GM20000 (cell line): Measurements from ENCODE around the gene SLC34A3.

Experiments
- DNase-seq: peaks from one replicate; pipeline ENCODE4 v3.0.0; 2012; ENCODE audit warnings: low spot score
- TF ChIP-seq, protein P1 (sequence below): IDR thresholded peaks from 2 replicates; pipeline ENCODE4 v1.5.1; 2012; ENCODE audit warnings: mild to moderate bottlenecking, control low read depth; ENCODE audit errors: extremely low read depth, missing control alignments

Gene SLC34A3

DNA sequence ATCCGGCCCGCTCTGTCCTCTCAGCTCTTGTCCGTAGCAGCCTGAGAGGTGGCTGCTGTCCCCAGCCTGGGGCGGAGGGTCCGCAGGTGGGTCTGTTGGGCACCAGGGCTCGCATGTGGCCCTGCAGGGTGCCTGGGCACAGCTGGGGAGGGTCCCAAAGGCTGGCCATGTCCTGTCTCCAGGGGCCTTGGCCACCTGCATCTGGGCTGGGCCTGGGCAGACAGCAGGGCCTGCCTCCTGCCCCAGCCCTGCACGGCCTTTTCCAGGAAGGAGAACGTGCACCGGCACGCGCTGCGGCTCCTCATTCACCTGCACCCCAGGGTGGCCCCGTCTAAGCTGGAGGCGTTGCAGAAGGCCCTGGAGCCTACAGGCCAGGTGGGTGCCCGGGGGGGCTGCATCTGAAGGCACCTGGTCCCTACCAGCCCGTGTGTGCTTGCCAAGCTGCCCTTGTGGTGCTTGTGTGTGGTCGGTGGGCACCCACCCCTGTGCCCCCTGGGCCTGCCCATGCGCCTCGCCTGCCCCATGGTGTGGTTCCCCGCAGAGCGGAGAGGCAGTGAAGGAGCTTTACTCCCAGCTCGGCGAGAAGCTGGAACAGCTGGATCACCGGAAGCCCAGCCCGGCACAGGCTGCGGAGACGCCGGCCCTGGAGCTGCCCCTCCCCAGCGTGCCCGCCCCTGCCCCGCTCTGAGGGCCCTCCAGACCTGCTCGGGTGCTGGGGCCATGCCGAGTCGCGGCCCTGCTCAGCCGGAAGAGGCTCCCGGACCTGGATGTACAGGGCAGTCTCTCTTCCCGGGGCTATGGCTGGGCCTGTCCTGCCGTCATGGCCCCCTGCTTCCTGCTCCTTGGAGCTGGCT, 41.8 kb downstream of the SLC34A3 start:
- TF ChIP-seq, protein P1, sequence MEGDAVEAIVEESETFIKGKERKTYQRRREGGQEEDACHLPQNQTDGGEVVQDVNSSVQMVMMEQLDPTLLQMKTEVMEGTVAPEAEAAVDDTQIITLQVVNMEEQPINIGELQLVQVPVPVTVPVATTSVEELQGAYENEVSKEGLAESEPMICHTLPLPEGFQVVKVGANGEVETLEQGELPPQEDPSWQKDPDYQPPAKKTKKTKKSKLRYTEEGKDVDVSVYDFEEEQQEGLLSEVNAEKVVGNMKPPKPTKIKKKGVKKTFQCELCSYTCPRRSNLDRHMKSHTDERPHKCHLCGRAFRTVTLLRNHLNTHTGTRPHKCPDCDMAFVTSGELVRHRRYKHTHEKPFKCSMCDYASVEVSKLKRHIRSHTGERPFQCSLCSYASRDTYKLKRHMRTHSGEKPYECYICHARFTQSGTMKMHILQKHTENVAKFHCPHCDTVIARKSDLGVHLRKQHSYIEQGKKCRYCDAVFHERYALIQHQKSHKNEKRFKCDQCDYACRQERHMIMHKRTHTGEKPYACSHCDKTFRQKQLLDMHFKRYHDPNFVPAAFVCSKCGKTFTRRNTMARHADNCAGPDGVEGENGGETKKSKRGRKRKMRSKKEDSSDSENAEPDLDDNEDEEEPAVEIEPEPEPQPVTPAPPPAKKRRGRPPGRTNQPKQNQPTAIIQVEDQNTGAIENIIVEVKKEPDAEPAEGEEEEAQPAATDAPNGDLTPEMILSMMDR, result no peak
- DNase-seq, result no peak

DNA sequence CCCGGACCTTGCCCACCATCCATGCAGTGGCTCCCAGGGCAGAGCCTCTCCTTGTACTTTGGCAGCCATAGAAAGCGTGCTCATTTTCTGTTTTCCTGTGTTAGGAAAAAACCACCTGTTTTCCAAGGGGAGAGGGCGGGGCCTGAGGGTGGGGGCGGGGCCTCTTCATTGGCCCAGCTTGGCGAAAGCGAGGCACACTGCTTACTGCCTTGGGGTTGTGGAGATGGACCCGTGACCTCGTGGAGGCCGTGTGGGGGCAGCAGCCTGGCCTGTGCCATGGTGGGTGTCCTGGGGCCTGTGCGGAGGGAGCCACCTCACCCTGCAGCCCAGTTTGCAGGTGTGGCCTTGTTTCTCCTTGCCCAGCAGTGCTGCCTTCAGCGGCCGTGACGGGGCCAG, 42.4 kb downstream of the SLC34A3 start:
- DNase-seq, result no peak
- TF ChIP-seq, protein P1, result no peak

DNA sequence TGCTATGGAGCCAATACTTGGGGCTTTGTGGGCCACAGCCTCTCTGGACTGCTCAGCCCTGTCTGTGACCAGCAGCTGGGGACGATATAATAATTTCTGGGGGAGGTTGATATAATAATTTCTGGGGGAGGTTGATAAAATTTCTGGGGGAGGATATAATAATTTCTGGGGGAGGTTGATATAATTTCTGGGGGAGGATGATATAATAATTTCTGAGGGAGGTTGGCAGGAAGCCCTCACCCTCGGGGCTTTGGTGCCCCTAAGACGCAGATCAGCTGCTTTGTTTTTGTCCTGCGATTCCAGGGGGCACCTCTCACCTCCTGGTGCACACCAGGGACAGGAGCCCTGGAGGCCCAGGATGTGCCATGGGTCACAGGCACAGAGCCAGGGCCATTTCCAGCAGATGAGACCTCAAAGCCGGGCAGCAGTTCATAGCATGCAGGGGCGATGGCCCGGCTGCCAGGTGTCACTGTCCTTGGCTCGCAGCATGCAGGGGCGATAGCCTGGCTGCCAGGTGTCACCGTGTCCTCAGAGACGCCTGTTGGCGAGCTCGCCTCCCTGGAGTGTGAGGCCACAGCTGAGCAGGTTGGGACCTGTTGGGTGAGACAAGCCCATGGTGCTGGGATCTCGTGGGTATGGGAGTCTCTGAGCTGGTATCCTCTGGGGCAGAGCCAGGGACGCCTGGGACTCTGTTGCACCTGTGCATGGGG, 43.1 kb downstream of the SLC34A3 start:
- TF ChIP-seq, protein P1, result no peak
- no peak for DNase-seq

DNA sequence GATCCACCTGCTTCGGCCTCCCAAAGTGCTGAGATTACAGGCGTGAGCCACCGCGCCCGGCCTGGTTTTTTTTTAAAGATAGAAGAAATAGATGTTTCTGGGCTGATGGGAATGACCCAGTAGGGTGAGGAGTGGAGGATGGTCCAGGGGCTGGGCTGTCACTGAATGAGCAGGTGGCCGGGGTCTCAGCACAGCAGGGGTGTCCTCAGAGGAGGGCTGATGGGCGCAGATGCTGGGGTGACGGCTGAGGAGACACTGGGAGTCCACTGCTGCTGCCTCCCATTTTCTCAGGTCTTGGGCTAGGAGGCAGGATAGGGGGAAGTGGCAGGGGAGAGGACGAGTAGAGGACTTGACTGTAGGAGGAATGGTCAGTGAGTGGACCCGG, 44.5 kb downstream of the SLC34A3 start:
- DNase-seq, result no peak
- TF ChIP-seq, protein P1, result no peak

DNA sequence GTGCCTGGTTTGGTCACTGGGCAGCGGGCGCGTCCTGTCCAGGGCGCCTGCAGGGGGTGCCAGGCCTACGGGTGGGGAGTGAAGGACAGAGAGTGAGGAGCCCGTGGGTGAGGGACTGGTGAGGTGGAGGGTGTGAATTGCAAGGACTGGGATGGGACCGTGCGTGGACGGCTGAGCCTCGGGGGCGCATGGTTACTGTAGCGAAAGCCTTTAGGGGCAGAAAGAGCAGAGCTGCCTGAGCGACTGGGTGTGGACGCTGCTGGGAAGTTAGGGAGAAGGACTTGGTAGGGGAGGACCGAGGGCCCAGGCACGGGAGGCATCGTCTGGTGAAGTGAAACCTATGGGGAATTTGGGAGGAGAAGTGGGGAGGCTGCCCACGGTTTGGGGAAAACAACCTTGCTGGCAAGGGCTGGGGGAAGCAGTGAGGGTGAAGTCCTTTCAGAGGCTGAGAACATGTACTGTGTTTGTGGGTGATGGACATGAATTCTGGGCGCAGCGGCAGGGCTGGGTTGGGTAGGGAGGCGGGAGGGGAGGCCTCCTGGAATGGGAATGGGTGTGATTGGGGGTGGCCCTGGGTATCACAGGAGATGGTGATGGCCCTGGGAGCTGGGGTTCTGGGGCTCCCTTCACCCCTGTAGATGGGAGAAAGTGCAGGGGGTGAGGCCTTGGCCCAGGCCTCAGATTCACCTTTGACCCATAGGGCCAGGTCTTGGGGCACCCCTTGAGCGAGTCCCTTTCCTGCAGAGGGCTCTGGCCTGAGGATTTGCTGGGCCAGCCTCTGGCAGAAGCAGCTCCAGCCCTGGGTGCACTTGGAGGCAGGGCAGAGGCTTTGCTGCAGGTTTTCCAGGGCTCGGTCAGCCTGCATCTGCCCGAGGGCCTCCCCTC, 45.1 kb downstream of the SLC34A3 start:
- TF ChIP-seq, protein P1, result no peak
- no peak for DNase-seq

DNA sequence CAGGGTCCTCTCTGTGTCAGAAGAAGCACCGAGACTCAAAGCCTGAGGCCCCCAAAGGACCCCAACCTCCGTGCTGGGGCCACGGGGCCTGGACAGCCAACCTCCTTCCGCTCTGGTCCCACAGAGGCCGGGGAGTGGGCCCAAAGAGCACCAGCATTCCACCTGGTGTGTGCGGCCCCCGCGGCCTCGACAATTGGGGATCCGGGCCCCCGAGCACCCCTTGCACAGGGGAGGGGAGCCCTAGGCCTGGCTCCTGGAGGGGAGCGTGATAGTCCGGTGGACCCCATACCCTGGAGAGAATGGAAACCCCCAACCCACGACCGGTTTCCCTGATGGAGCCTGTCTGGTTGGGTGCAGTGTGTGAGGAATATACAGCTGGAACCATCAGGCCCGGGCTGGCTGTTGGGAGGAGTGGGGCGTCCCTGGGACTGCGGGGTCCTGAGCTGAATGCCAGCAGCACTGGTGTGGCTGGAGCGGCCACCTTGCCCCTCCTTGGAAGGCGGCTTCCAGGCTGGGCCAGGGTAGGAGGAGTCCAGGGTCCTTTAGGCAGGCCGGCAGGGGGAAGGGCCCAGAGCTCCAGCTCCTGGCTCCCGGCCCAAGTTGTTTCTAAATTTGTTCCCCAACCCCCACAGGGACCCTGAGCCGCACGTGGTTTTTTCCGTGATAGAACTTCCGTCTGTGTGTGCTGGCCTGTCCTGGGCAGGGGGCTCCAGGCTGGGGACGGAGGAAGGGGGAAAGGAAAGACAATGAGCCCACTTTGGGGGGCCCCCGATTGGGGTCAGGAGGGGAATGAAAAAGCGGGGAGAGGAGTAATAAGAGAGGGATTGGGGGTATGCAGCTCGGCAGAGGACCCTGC, 46.0 kb downstream of the SLC34A3 start:
- TF ChIP-seq, protein P1, result no peak
- peak; percentile 53 for DNase-seq
